NCI-H748 (cell line): ENCODE measurements around the gene GPANK1.

Experiments used
- DNase-seq: peaks from one replicate; lab custom pipeline; 2025; ENCODE audit not compliant: unreplicated experiment; lab: John Stamatoyannopoulos, UW

GPANK1 gene

GRCh38 chr6:31642798-31643570 is 21.8 kb downstream of the GPANK1 start:
- no peak for DNase-seq

- DNase-seq = no peak
These were observed 23.4 kb downstream of the GPANK1 start for GRCh38 chr6:31641370-31641769.

- DNase-seq = no peak
These were observed 24.2 kb downstream of the GPANK1 start for GRCh38 chr6:31640612-31641011.

GRCh38 chr6:31639449-31639861 is 25.3 kb downstream of the GPANK1 start:
- DNase-seq = no peak

GRCh38 chr6:31639043-31639442 is 25.8 kb downstream of the GPANK1 start:
- DNase-seq = no peak

GRCh38 chr6:31636698-31637596 is 27.9 kb downstream of the GPANK1 start:
- no peak for DNase-seq

- no peak for DNase-seq
These were observed 29.7 kb downstream of the GPANK1 start for GRCh38 chr6:31634969-31635575.

- DNase-seq = no peak
These were observed 30.7 kb downstream of the GPANK1 start for GRCh38 chr6:31634131-31634530.

- no peak for DNase-seq
These were observed 31.4 kb downstream of the GPANK1 start for GRCh38 chr6:31633447-31633846.

- no peak for DNase-seq
These were observed 32.4 kb downstream of the GPANK1 start for GRCh38 chr6:31632279-31632946.

GRCh38 chr6:31631681-31632278 is 33.0 kb downstream of the GPANK1 start:
- no peak for DNase-seq

GRCh38 chr6:31631209-31631608 is 33.6 kb downstream of the GPANK1 start:
- no peak for DNase-seq

GRCh38 chr6:31630177-31630934 is 34.4 kb downstream of the GPANK1 start:
- DNase-seq = no peak

GRCh38 chr6:31629014-31629413 is 35.8 kb downstream of the GPANK1 start:
- DNase-seq = no peak

GRCh38 chr6:31627690-31628287 is 37.0 kb downstream of the GPANK1 start:
- DNase-seq = no peak

GRCh38 chr6:31626952-31627351 is 37.8 kb downstream of the GPANK1 start:
- no peak for DNase-seq

- no peak for DNase-seq
These were observed 40.7 kb downstream of the GPANK1 start for GRCh38 chr6:31624070-31624469.

GRCh38 chr6:31622684-31623091 is 42.1 kb downstream of the GPANK1 start:
- DNase-seq = no peak

- DNase-seq = no peak
These were observed 42.8 kb downstream of the GPANK1 start for GRCh38 chr6:31621991-31622390.
